Activated CD4-positive, alpha-beta T cell treated with anti-CD3 and anti-CD28 coated beads, Interleukin-2, amount 50 U/mL, for 16 hours (primary cell): ENCODE data around the gene WDR70.

ENCODE experiments used
- DNase-seq: peaks from one replicate; pipeline ENCODE4 v3.0.0-alpha.2; 2020

WDR70 gene

DNA sequence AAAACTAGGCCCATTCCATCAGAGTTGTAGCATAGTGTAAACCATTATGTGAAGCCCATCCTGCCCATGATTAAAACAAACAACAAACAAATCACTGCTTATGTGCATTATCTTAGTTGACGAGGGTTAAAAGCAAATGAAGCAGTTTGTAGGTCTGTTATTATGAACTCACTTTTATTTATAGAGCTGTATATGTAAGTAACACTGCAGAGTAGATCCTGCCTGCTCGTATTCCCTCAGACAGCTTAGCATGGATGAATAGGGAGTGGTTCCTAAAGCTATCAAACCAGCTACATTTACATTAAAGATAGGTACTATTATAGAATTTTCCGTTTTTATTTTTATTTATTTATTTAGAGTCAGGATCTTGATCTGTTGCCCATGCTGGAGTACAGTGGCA, 348.1 kb downstream of the WDR70 start:
- DNase-seq = no peak

DNA sequence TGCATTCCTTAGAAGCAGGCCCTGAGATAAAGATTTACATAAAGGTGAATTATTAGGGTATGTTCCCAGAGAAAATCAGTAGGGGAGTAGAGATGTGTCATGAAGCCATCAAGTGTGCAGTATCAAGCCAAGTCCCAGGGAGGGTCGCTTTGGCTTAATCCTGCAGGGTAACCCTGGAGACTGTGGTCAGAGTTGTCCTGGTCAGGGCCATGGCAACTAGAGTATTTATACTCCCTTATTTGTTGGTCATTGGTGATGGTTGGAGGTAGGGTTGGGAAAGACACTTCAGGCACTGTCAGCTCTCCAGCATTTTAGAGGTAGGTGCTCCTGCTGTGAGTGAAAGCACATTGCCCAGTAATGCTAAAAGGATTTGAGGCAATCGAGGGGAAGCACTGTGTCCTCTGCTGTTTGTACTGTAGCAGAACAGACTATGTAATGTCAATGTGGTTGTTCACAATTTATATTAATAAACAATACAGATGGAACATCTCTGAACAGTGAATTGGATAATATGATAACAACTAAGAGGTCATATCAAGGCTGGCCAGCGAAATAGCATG, 351.9 kb downstream of the WDR70 start:
- DNase-seq = no peak

- DNase-seq = no peak
Observed at GRCh38 chr5:37734114-37734513, 355.0 kb downstream of the WDR70 start.

- no peak for DNase-seq
Observed at GRCh38 chr5:37735649-37736347, 356.7 kb downstream of the WDR70 start.

GRCh38 chr5:37736397-37736796, 357.3 kb downstream of the WDR70 start:
- no peak for DNase-seq

DNA sequence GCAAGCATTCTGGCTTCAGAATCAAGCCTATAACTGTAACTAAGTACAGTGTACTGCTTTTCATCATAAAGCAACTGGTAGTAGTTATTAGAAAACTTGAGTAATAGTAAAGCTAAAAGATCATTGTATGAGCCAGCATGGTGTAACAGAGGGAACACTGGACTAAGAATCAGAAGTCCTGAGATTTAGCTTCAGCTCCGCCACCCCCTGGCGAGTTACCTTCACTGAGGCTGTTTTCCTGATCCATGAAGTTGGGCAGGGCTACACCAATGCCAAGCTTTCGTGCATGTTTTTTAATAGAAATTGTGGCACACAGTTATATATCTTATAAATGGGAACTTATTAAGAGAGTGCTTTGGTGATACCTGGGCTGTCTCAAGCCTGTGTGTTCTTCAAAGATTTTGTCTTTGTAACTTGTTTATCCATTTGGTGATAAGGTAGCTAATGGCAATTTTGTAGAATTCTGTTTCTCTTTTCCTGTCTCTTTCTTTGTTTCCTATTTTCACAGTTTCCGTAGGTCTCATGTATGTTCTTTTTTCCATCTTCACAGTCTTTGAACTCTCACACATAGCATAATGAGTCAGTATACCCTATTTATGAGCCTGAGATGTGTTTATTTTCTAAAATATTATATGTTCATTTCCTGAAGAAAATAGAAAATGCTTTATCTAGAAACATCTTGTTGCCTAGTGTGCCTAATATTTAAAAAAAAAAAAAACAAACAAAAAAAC, 358.4 kb downstream of the WDR70 start:
- no peak for DNase-seq

- DNase-seq = peak; percentile 90
Observed at GRCh38 chr5:37738057-37738691, 359.1 kb downstream of the WDR70 start.

DNA sequence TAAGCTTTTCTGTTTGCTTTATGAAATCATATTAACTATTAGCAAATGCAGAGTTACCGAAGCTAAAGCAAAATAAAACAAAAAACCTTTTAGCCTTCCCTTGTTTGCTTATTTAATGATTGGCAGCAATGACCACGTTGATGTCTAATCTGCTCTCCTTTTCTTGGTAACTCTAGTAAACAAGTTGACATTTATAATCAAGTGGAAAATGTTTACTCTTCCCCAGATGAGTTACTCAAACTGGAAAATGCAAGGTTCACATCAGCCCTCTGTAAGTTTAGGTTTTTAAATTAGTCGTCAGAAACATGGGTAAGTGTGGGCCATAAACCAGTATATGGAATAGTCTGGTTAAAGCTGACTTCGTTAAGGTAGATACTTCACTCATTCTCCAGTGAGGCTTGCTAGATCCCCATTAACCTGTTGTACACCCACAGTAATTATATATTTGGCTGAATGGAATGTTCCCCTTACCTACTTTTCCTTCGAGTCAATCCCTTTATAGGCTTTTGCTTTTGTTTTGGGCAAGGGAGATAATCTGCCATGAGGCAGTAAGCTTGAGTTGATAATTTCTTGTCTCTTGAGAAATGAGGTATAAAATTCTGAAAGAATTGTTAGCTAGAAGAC, 359.9 kb downstream of the WDR70 start:
- DNase-seq = peak; percentile 30

DNA sequence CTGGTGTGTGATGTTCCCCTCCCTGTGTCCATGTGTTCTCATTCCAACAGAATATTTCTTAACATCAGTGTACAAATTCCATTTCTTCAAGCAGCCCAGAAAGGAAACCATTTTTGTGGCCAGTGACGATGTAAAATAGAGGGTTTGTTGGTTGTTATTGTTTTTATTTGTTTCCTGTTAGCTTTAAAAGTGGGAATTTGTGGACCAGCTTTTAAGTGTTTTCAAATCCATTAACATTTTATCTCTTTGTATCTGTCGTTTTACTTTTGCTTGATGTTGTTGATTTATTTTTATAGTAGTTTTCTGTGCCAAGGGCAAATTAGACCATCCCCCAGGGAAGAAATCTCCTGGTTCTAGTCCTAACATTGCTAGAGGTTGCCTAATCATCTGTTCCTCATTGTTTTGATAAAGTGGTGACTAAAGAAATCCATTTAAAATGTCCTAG, 360.7 kb downstream of the WDR70 start:
- no peak for DNase-seq

DNA sequence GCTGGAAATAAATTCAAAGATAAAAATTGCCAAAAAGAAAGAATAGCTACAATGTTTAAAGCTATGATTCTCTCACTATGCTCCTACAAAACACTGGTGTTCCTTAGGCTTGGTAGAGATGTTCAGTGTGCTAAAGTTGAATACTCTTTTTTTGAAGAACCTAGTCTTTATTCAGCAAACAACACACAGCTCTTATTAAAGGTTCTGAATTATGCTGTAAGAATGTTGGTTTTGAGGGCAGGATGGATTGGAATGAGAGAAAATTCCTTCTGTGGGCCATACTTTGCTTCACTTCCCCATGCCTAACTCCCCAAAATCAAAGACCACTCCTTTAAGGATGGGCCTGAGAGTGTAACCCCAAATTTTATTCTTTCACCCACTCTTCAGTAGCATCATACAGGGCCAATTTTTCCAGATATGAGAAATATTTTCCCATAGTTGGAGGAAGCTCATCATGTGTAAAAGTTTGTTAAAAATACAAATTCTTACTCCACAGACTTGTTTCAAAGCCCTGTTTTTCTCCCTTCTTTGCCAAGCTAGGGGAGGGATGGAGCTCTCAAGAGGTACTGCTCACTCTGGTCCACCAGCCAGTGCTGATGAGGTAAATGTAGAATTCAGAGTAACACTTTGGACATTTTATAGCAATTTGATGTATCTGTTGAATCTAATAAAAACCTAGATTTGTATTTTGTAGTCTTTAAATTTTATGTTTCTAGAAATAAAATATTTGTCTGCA, 361.4 kb downstream of the WDR70 start:
- no peak for DNase-seq

DNA sequence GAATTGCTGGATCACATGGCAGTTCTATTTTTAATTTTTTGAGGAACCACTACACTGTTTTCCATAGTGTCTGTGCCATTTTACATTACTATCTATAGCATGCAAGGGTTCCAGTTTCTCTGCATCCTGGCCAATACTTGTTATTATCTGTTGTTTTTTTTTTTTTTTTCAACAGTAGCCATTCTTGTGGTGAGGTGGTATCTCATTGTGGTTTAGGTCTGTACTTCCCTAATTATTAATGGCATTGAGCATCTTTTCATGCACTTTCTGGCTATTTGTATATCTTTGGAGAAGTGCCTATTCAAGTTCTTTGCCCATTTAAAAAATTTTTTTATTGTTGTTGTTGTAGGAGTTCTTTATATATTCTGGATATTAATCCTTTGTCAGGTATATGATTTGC, 363.0 kb downstream of the WDR70 start:
- no peak for DNase-seq

DNA sequence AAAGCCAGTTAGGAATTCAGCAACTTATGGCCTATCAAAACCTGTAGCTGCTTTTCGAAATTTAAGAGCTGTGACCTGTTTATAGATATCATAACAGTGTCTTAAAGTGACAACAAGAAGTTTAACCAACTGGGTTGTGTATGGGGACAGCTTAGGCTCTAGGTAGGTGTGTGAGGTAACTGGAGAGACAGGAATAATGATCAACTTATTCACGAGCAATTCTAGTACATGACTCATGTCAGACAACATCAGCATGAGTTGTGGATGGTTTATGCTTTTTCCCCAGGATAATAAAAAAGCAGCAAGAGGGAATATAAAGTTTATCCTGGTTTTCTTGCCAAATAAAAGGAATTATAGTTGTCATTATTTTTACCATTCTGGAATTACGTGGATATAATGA, 372.1 kb downstream of the WDR70 start:
- no peak for DNase-seq

GRCh38 chr5:37754976-37755375, 375.9 kb downstream of the WDR70 start:
- no peak for DNase-seq

DNA sequence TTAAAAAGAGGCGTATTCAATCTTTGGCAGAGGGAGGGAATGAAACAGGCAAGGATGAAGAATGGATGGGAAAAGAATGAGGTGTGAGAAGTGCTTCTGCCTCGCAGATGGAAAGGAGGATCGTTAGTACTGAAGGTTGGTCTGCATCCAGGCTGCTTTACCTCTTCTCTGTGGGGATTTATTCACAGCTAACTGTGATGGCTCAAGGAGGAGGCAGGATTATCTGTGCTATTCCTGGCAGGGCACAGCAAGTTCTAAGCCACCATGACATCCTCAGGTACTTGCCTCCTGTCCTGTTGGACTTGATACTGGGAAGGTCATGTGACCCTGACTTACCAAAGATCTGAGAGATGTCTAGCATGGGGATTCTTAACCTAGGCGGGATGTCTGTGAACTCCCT, 376.5 kb downstream of the WDR70 start:
- DNase-seq = no peak

- DNase-seq = no peak
Observed at GRCh38 chr5:37756248-37756647, 377.1 kb downstream of the WDR70 start.

GRCh38 chr5:37757980-37758582, 379.0 kb downstream of the WDR70 start:
- DNase-seq = no peak

DNA sequence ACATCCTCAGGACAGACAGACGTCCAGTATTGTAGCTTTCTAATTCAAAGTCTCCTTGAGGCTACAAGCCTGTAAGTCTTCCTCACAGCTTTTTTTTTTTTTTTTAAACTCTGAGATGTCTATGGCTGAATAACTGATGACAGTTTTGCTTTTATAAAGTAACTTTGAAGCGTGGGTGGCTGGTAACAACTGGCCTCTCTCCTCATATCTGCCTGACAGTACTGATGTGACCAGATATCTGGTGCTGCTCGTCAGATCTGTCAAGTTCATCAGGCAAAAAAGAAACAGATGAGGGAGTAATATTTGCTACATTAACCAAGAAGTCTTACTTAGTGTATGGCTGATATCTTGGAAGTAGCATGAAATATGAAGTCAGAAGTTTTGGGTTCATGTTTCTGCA, 388.1 kb downstream of the WDR70 start:
- no peak for DNase-seq

DNA sequence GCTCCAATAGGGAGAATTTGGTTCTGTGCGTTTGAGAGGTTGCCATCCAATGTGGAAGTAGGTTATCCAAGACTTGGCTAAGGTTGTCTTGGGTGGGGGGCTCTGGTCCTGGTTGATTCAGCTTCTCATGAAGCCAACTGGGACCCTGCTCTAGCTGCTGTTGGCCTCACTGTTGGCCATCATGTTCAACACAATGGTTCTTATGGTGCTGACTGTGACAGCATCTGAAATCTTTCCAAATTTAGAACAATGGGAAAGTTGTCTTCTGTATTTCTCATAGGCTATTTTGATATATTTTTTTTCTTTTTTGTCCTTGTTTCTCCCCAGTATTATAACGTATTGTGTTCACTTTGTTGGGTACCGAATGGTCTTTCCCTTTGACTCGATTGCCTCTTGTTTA, 388.8 kb downstream of the WDR70 start:
- DNase-seq = no peak

DNA sequence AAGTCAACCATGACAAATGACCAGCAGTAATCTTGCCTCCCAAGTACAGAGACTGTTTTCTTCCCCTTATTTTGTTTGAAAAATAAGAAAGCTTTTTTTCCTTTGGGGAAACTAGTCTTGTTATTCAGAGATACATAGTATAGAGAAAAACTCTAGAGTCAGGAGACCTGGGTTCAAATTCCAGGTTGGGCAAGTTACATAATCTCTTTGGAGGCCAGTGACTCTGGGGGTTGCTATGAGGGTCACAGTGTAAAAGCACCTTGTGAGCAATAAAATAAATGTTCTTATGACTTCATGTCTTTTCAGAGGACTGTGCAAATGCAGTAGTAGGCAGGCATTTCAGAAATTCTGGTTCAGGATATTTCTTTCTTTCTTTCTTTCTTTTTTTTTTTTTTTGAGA, 389.3 kb downstream of the WDR70 start:
- no peak for DNase-seq

- DNase-seq = no peak
Observed at GRCh38 chr5:37769108-37769507, 390.0 kb downstream of the WDR70 start.

DNA sequence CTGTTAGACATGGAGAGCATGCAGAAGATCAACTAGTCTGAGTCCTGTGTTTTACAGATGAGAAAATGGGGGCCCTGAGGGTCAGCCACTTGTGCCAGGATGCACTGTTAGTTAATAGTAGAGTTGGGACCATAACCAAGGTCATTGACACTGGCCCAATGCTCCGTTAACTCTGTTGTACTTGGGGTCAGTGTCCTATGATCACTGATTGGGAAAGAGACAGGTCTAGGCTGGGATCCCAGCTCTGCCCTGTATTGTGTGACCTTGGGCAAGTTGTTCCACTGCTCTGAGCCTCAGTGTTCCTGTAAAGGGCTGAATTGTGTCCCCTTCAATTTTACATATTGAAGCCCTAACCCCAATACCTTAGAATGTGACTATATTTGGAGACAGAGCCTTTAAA, 390.7 kb downstream of the WDR70 start:
- DNase-seq = no peak

DNA sequence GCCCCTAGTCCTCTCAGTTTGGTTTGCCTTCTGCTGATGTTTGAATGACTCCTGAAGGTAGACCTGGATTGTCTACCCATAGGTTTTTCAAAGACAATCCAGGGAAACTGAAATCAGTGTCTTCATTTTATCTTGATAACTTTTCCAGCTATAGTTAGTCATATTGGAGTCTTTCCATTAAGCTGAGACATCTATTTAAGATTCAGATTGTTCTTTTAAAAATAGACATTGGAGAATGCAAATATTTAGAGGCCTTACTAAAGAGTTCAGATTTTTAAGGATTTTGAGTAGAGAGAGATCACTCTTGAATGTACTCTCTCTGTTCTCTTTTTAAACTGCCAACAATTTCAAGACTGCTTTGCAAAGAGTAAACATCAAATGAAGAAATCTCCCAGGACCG, 391.7 kb downstream of the WDR70 start:
- DNase-seq = no peak
